HG02571 (cell line): Measurements from ENCODE around the gene JMJD6.

Experiments used
- ATAC-seq: cut with Tn5 transposase; IDR thresholded peaks from one replicate; pipeline ENCODE4 v1.9.1; 2021; ENCODE audit warnings: mild to moderate bottlenecking, moderate library complexity; ENCODE audit not compliant: unreplicated experiment

Gene JMJD6

DNA sequence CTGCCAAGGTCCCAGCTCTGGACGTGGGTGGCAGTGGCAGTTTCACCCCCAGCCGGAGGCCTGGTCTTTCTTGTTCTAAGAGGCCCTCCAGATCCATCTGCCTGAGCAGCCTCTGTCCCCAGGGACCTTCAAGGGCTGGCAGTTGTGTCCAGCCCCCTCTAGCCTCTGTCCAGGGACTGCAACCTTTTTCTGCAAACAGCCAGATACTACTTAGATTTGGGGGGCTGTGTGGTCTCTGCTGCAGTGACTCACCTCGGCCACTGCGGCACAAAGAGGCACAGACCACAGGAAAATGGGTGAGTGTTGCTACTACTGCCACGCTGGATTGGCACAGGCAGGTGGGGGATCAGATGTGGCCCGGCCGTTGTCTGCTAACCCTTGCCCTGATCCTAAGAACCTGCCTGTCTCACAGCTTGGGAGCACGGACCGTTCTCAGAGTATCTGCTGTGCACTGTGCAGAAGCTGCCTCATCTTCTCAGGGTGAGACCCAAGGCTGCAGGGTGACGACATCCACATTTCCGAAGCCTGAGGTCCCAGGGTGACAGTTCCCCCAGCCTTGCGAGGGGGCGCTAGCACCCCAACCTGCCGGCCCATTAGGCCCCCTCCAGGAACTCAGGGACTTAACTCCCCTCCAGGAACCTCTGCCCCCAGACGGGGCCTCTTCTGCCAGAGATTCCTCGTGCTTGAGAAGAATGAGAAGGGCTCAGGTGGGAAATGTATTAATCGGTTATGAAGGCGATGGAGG is 43.2 kb downstream of the JMJD6 start:
- ATAC-seq: no peak

- no peak for ATAC-seq
Measured at GRCh38 chr17:76682296-76682695, 44.1 kb downstream of the JMJD6 start.

GRCh38 chr17:76681222-76682137 is 44.9 kb downstream of the JMJD6 start:
- no peak for ATAC-seq

GRCh38 chr17:76679239-76679638 is 47.2 kb downstream of the JMJD6 start:
- ATAC-seq: no peak

- ATAC-seq: no peak
Measured at GRCh38 chr17:76678330-76678729, 48.1 kb downstream of the JMJD6 start.

- ATAC-seq: no peak
Measured at GRCh38 chr17:76677406-76677805, 49.0 kb downstream of the JMJD6 start.

DNA sequence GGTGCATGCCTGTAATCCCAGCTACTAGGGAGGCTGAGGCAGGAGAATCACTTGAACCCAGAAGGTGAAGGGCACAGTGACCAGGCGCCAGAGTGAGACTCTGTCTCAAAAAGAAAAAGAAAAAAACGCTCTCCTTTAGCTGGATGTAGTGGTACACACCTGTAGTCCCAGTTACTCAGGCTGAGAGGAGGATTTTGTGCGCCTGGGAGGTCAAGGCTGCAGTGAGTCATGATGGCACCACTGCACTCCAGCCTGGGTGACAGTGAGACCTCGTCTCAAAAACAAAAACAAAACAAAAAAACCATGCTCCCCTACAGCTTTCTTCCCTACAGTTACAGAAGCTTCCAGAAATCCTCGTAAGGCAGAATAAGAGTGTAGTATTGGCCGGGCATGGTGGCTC is 49.8 kb downstream of the JMJD6 start:
- ATAC-seq: no peak

DNA sequence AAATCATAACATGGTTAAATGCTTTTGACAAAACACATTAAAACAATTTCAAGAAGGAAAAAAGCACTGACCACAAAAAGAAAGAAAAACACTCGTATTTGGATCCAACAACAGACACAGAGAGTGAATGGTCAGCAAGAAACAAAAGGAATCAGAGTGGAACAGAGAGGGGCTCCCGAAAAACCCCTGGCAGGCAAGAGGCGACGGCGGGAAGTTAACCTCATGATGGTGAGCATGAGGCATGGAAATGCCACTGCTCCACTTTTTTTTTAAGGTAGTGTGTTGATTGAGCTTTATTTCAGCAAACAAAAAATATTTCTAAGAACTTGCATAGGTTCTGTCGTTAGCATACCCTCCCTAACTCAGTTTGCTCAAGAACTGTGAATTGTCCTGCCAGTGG is 50.8 kb downstream of the JMJD6 start:
- ATAC-seq: no peak

- no peak for ATAC-seq
Measured at GRCh38 chr17:76674600-76674999, 51.8 kb downstream of the JMJD6 start.

DNA sequence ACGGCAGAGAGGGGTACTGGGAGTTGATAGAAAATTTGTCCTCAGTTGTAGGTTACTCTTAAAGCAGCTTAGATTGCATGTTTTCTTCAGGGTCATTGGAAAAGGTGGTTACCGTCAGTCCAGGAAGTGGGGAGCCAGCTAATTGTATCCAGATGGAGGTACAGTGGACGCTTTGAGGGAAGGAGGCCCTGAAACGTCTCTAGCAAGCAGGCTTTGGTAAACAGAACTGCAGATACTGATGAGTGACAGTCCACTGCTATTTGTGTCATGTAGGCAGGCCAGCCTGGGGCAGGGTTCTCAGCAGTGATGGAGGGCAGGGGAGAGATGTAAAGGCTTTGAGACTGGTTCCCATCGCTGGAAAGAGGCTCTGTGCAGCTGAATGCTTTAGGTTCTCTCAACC is 52.7 kb downstream of the JMJD6 start:
- ATAC-seq: no peak

- no peak for ATAC-seq
Measured at GRCh38 chr17:76672892-76673291, 53.5 kb downstream of the JMJD6 start.

DNA sequence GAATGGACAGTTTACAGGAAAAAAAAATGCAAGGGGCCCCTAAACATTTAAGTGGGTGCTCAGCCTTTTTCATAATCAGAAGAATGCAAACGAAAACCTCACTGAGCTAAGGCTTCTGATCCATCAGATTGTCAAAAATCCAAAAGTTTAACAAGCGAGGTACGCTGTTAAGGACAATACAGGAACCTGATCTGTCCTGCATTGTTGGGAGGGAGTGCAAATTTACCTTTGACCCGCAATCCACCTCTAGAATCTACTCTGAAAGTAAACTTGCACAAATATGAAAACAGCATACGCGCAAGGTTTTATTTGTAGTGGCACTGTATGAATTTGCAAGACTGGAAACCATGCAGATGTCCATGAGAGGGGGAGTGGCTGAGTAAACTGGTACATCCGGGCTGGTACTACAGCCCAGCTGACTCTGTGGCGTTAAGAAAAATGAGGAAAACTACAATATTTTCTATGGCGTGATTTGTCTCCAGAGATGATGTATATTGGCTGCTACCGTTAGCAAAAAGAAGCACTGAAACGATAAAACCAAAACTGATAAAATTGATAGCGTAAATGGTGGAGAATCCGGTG is 54.0 kb downstream of the JMJD6 start:
- no peak for ATAC-seq

DNA sequence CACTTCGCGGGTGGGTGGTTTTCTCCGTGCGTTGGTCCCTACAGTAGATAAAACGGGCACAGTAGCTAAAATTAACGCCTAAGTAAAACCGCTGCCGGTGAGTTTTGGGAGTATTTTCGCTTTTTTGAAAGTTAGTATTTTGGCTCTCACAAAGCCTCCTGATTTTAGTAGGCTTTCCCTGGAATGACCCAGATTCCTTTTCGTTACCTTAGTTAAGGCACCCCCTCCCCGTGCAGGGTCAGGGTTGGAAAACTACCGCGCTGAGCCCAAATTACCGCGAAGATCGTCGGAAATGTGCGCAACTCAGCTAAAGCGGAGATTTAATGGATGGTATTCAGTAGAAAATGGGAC is 54.5 kb downstream of the JMJD6 start:
- no peak for ATAC-seq

DNA sequence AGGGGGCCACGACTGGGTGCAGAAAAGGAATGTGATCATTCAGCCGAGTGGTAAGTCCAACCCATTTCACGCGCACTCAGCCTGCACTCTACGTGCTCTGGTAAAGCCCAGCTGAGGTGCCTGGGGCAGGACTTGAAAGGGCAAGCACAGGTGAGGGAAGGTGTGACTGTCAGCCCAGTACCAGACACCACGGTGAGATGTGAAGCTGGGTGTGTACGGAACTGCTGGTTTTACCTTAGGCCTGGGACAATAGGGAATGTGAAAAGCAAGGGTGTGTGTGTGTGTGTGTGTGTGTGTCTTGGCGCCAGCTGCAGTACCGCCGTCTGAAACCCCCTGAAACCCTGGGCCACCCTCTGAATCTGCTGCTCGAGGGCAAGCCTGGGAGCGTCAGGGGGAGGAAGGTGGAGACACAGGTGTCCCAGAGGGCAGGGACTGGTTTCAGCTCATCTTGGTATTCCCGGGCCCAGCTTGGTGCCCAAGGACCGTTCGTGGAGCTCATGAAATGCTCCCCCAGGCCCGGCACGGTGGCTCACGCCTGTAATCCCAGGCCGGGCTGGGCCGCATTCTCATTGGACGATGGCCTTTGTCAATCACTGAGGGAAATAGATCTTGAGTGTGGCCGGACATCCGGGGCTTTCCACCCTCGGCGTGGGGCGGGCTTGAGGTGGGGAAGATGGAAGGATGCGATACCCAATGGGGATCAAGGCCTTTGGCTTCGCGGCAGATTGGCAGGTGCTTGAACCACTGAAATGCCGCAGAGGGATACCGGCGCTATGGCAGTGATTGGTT is 55.1 kb downstream of the JMJD6 start:
- ATAC-seq: peak; percentile 95

DNA sequence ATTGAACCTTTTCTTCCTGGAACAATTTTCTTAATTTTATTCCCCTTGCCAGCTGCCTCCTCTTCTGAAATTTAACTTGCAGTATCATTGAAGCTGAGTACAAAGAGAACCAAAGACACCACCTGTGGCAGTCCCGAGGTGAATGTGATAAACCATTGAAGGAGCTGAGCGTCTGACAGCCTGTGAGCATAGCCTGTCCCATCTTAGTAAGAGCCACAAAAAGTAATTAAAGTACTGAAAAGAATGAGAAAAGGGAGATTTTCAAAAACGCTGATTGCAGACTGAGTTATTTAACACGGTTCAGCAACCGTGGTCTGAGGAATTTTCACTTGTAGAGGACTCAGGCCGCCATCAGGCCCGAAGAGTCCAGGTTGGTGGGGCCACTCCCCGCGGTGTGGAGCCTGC is 55.7 kb downstream of the JMJD6 start:
- no peak for ATAC-seq

DNA sequence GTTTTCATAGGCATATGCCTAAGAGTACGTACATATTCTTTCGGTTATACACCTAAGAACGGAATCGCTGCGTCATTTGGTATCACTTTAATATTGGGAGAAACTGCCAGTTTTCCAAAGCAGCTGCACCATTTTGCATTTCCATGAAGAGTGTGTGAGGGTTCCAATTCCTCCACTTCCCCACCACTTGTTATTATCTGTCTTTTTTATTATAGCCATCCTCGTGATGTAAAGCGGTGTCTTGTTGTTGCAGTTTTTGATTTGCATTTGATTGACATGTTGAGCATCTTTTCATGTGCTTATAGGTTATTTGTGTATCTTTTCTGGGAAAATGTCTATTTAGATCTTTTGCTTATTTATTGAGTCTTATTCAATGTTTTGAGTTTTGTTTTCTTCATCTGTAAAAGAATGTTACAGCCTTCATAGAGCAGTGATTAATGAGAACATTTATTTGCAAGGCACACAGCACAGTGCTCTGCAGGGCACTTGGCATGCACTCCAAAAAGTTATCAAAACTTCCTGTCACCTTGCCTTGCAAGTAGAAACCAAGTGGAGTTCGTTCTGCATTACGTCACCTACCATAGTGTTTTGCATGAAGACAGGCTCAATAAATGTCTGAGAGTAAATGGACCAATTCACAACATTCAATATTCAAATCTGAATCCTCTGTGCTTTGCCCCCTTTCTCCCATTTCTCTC is 56.2 kb downstream of the JMJD6 start:
- no peak for ATAC-seq
